HEK293T (cell line): ENCODE results near the gene PLEKHH1.

Experiments used
- ARNT ChIP-seq: fragments of 450-650 bp; IDR thresholded peaks from 2 replicates; pipeline ENCODE4 v1.6.1; 2017; ENCODE audit warnings: mild to moderate bottlenecking
- BHLHE40 ChIP-seq: fragments of 450-650 bp; IDR thresholded peaks from 2 replicates; pipeline ENCODE4 v1.6.1; 2016; ENCODE audit warnings: mild to moderate bottlenecking, moderate library complexity, borderline replicate concordance
- CTBP1 ChIP-seq: fragments of 450-650 bp; IDR thresholded peaks from 2 replicates; pipeline ENCODE4 v1.6.1; 2016; ENCODE audit warnings: borderline replicate concordance
- FOXM1 ChIP-seq: fragments of 450-650 bp; IDR thresholded peaks from 2 replicates; pipeline ENCODE4 v1.6.1; 2017; ENCODE audit warnings: mild to moderate bottlenecking, borderline replicate concordance
- HDGF ChIP-seq: fragments of 450-650 bp; IDR thresholded peaks from 2 replicates; pipeline ENCODE4 v1.6.1; 2017; ENCODE audit warnings: antibody characterized with exemption, borderline replicate concordance
- L3MBTL2 ChIP-seq: fragments of 450-650 bp; conservative IDR thresholded peaks from 2 replicates; pipeline ENCODE4 v1.6.1; 2016; ENCODE audit warnings: mild to moderate bottlenecking
- LEF1 ChIP-seq: fragments of 450-650 bp; IDR thresholded peaks from 2 replicates; pipeline ENCODE4 v1.6.1; 2017; ENCODE audit warnings: mild to moderate bottlenecking, borderline replicate concordance
- NFRKB ChIP-seq: fragments of 450-650 bp; IDR thresholded peaks from 2 replicates; pipeline ENCODE4 v1.6.1; 2016; ENCODE audit warnings: mild to moderate bottlenecking, moderate library complexity
- PKNOX1 ChIP-seq: fragments of 450-650 bp; IDR thresholded peaks from 2 replicates; pipeline ENCODE4 v1.6.1; 2016
- SUZ12 ChIP-seq: fragments of 450-650 bp; IDR thresholded peaks from 2 replicates; pipeline ENCODE4 v1.6.1; 2016; ENCODE audit warnings: mild to moderate bottlenecking
- TARDBP ChIP-seq: fragments of 450-650 bp; IDR thresholded peaks from 2 replicates; pipeline ENCODE4 v1.6.1; 2016
- ZNF384 ChIP-seq: fragments of 450-650 bp; IDR thresholded peaks from 2 replicates; pipeline ENCODE4 v1.6.1; 2016

DNA sequence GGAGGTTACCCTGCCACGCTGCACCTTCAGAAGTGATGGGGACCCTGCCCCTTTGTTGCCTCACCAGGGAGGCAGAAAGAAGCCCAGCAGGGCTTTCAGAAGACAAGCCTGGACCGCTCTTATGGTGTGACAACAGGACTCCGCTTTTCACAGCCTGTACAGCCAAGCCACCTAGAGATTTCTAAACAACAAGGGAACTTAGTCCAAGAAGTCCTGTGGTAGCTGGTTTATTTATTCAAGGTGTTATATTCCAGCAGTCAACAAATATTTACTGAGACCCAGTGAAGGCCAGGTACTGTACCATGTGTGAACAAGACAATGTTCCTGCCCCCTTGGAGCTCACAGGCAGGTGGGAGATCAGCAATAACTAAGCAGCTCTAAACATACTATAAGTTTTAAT, 40.6 kb upstream of the PLEKHH1 start:
- TF ChIP-seq NFRKB (no peak), BHLHE40 (no peak), L3MBTL2 (no peak), TARDBP (no peak), LEF1 (no peak), FOXM1 (no peak), PKNOX1 (no peak), SUZ12 (no peak), HDGF (no peak), ARNT (no peak), ZNF384 (no peak), CTBP1 (no peak)
